GM12875 (cell line): Measurements from ENCODE around the gene ING5.

Experiments used
- H3K4me3 ChIP-seq: one replicate; pipeline ENCODE4 v1.5.1; 2011; ENCODE audit warnings: low read depth, low read length, control low read depth
- TF ChIP-seq, protein P1 (sequence below): IDR thresholded peaks from 2 replicates; pipeline ENCODE4 v1.5.1; 2011; ENCODE audit warnings: low read depth, mild to moderate bottlenecking, control low read depth, inconsistent platforms, low read length, moderate library complexity, borderline replicate concordance; ENCODE audit not compliant: insufficient read depth

The ING5 gene

DNA sequence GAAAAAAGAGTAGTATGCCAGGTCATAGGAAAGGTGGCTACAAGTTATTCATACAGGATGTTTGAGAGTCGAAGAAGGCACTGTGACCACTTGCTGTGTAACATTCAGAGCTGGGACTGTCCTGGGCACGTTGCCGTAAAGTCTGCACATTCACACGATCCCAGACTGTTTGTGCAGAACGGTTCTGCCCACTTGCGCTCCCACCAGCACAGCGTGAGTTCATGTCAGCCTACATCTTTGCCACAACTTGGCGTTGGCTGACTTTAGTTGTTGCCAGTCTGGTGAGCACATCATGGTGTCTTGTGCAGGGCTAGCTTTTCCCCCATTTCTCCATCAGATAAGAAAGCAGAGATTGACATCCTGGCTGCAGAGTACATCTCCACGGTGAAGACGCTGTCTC lies 7.0 kb downstream of the ING5 start:
- H3K4me3 ChIP-seq = no peak overlapping the region
- TF ChIP-seq, protein P1, sequence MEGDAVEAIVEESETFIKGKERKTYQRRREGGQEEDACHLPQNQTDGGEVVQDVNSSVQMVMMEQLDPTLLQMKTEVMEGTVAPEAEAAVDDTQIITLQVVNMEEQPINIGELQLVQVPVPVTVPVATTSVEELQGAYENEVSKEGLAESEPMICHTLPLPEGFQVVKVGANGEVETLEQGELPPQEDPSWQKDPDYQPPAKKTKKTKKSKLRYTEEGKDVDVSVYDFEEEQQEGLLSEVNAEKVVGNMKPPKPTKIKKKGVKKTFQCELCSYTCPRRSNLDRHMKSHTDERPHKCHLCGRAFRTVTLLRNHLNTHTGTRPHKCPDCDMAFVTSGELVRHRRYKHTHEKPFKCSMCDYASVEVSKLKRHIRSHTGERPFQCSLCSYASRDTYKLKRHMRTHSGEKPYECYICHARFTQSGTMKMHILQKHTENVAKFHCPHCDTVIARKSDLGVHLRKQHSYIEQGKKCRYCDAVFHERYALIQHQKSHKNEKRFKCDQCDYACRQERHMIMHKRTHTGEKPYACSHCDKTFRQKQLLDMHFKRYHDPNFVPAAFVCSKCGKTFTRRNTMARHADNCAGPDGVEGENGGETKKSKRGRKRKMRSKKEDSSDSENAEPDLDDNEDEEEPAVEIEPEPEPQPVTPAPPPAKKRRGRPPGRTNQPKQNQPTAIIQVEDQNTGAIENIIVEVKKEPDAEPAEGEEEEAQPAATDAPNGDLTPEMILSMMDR = no peak

DNA sequence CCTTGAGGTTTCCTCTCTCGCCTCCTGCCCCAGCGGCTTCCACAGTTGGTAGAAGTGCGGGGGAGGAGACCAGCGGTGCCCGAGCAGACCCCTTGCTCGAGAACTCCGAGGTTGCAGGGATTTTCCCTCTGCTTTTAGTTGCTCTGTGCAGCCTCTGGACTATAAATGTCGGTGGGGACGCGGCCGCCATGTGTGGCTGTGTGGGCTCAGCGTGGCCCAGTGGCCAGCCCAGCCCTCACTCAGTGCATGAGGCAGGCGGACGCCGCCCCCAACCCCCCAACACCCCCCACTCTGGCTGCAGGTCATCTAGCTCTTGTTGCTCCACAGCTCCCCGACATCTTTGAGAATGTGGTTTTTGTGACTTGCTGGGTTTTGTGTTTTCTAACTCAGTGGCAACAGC lies 17.3 kb downstream of the ING5 start:
- H3K4me3 ChIP-seq = no peak overlapping the region

DNA sequence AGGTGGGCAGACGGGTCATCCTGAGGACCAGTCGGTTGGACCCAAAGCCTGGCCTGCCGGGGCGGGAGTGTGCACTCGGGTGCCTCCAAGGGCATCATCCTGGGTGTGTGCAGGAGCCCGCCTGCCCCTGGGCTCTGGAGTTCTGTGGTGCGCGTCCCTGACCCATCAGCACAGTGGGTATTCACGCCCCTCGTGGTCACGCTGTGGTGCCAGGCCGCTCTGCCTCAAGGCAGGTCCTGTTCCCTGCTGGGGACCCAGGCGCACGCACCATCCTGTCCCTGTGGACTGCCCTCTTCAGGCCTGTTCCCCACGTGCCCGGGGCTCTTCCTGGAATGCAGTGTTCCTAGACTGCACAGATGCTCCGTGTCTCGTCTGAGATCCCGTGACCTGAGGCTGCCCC lies 18.3 kb downstream of the ING5 start:
- TF ChIP-seq, protein P1 = no peak
- H3K4me3 ChIP-seq = no peak overlapping the region

More for the DNA sequence above, 17.3 kb downstream of the ING5 start:
- TF ChIP-seq, protein P1 = no peak

DNA sequence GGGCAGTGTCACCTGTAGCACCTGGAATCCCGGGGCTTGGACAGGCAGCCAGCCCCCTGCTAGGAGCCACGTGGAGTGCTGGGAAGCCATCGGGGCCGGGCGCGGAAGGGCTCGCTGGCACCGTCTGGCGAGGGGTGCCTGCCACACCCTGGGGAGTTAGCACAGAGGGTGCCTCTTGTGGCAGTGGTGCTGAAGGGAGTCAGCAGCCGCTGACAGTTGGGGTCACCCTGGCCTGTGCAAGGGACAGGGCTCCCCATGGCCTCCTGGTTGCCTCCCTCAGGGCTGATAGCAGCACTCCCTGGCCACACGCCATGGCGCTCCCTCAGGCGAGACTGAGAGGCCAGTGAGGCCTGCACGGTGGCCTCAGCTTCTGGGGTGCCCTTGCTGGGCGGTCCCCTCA lies 18.7 kb downstream of the ING5 start:
- no peak overlapping the region for H3K4me3 ChIP-seq
- TF ChIP-seq, protein P1 = no peak

DNA sequence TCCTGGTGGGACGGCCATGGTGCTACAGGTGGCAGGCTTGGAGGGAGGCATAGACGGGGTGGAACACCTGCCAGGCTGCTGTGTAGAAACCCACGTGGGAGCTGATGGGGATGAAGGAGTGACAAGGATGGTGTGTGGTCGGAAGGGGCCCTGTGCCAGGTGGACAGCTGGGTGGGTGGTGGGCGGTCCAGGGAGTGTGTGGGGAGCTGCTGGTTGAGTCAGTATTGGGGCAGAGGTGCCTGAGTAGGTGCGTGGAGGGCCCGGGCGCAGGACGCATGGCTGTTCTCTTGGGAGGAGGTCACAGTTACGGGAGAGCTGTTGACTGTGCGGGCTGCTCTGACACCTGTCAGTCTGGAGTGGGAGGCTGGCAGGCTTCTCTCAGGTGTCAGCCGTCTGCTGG lies 20.0 kb downstream of the ING5 start:
- H3K4me3 ChIP-seq = no peak overlapping the region
- TF ChIP-seq, protein P1 = no peak

DNA sequence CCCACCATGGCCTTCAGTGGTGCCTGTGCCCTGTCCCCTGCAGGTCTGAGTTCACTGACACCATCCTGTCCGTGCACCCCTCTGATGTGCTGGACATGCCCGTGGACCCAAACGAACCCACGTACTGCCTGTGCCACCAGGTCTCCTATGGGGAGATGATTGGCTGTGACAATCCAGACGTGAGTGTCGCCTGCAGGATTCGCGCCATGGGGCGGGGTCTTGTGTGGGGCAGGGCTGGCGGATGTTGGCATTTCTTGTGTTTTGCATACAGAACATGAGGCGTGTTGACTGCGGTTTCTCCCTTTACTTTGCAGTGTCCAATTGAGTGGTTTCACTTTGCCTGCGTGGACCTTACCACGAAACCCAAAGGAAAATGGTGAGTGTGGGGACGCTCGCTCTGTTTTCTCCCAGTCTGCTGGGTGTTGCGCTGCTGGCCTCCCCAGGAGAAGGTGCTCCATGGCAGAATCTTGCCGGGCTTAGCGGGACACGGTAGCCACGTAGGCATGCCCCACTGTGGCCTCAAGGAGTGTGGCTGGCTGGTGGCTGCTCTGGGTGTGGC lies 21.1 kb downstream of the ING5 start:
- H3K4me3 ChIP-seq = no peak overlapping the region
- TF ChIP-seq, protein P1 = no peak

DNA sequence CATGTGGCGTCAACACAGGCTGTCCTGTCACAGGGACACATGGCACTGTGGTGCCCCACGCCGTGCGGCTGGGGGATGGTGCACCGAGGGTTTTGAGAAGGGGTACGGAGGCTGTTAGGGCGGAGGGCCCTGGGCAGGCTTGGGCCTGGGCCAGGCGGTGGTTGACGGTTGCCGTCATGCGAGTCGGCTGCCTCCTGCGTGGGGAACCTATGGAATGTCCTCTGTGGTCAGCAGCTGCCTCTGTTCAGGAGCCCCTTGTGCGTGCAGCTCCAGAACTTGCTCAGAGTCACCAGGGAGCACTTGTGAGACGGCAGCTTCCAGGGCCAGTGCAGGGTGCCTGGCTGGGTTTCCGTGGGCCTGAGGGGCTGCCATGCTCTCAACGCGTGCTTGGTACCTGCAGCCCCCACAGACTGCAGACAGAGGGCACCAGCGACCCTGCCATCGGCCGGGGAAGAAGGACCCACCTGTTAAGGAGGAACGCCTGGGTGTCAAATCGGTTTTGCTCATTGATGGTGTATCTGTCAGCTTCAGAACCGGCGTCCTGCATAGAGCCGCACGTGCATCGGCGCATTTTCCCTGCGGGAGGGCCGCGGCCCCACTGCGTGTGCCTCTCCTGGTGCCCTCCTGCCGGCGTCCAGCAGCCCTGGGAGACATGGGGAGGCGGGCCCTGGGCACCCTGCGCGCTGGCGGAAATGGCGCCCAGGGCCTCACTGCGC lies 22.6 kb downstream of the ING5 start:
- TF ChIP-seq, protein P1 = no peak
- no peak overlapping the region for H3K4me3 ChIP-seq
